Stimulated activated CD8-positive, alpha-beta memory T cell treated with anti-CD3 and anti-CD28 coated beads, Interleukin-2, amount 100 ng/mL, for 1 hour (primary cell): Measurements from ENCODE around the gene MAST4.

Experiments
- DNase-seq, 2 donors: peaks; one replicate each; pipeline ENCODE4 v3.0.0-alpha.2; 2020; ENCODE audit warnings: low read depth in 2 of 2

MAST4 gene

DNA sequence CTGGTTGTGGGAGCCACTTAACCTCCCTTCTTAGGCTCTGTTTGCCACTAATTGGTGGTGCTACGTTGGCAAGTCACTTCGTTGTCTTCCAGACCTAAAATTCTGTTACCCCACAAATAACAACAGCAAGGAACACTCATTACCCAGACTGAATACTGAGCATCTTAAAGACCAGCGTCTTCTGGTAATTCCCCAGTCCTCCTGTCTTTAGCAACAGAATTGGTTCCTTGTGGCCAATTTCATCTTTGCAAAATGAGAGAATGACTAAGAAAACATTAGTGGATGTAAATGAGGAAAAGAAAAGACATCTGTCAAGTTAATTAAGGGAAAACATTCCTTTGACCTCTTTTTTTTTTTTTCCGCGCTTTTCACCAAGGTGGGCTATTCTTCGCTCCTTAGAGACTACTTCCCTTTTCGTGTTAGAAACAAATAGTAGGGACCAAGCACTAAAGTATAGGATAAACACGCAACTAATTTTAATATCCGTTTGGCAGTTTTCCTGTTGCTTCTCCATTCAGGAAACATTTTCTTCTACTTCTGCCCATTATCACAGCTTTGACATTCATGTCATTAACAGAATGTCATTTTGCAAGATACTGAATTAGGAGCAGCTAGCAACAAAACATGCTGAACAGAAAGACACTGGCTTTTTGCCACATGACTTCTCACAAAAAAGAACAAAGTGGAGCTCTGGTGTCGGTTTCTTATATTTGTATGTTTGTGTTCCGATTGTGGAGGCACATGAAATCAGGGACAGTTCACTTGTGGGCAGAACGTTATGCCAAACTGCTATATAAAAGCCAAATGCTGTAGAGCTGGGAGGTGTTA, 446.2 kb downstream of the MAST4 start:
- no peak for DNase-seq

DNA sequence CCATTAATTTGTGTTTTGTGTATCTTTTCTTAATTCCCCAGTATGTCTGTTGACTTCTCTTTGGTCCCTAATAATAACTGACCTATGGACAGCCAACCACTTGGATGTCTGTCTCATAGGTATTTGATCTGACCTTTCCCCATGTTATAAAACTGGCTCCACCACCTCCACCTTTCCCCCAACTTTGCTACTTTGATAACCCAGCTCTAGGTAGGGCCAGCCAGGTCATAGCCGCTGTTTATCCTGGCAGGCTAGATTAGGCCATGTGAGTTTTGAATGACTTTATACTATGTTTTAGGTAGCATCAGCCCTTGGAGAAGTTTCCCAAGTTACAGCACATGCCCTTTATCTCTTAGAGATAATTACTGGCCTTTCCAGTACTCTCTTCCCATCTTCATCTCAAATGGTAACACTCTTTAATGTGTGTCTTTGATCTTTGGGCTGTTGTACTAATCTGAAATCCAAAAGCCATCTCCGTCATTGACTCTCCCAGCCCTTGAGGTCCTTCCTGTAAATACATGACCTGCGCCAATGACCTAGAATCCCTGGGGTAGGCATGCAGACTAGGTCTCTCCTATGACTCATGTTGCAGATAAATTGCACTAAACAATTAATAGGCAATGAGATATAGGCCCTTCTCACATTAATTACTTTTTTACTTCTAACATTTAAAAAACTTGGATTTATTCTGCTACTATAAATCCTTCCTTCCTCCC, 447.8 kb downstream of the MAST4 start:
- no peak for DNase-seq

DNA sequence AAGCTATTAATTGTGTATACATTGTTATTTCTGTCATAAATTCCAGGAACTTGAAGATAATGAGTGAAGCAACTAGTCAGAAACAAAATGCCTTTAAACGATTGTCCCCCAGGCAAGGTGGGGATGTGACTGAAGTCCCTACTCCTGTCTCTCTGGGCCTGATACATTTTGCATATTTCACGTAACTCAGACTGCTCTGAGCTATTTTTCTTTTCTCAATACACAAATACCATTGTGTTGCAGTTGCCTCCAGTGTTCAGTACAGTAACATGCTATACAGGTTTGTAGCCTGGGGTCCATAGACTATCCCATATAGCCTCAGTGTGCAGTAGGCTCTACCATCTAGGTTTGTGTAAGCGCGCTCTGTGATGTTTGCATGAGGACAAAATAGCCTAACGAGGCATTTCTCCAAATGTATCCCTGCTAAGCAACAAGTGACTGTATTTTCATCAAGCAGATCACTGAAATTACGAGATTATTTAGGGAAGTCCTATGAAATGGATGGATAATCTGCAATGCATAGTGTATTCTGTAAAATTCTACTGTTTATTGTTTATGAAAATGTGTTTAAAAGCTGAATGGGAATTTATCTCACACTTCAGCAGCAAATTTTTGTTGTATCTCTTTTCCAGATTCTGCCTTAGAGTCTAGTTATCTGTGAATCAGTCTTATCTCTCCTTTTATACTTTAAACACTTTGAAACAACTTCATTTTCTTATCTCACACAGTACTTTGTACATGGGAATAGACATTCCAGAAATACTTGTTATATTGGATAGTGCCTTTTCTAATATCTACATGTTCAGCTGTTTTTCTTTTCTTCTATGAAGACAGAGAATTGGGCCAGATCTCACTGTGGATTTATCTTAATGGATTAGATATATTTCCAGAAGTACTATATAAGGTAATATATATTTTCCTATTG, 449.9 kb downstream of the MAST4 start:
- no peak for DNase-seq

- no peak for DNase-seq
Measured at GRCh38 chr5:67047160-67047559, 451.0 kb downstream of the MAST4 start.

- no peak for DNase-seq
Measured at GRCh38 chr5:67047616-67048015, 451.4 kb downstream of the MAST4 start.

- DNase-seq = no peak
Measured at GRCh38 chr5:67050125-67050524, 453.9 kb downstream of the MAST4 start.

- DNase-seq = no peak
Measured at GRCh38 chr5:67050635-67051034, 454.4 kb downstream of the MAST4 start.

DNA sequence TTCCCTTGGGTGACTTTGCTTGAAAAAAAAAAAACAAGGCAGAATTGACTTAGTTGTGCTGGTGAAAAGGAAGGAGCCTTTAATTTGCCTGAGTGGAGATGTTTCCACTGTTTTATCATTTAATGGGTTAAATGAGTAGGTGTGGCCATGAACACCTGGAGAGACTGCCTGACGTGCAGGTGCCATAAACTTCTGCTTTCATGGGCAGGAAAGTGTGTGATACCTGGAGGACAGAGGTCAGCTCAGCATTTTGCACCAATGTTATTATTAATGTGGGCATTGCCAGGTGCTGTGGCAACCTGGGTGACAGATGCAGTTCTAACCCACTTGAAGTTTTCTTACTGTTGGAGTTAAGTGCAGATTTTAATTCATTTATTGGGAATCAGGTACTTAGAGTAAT, 455.0 kb downstream of the MAST4 start:
- no peak for DNase-seq

GRCh38 chr5:67052034-67052433, 455.8 kb downstream of the MAST4 start:
- no peak for DNase-seq

GRCh38 chr5:67053229-67053628, 457.0 kb downstream of the MAST4 start:
- no peak for DNase-seq

DNA sequence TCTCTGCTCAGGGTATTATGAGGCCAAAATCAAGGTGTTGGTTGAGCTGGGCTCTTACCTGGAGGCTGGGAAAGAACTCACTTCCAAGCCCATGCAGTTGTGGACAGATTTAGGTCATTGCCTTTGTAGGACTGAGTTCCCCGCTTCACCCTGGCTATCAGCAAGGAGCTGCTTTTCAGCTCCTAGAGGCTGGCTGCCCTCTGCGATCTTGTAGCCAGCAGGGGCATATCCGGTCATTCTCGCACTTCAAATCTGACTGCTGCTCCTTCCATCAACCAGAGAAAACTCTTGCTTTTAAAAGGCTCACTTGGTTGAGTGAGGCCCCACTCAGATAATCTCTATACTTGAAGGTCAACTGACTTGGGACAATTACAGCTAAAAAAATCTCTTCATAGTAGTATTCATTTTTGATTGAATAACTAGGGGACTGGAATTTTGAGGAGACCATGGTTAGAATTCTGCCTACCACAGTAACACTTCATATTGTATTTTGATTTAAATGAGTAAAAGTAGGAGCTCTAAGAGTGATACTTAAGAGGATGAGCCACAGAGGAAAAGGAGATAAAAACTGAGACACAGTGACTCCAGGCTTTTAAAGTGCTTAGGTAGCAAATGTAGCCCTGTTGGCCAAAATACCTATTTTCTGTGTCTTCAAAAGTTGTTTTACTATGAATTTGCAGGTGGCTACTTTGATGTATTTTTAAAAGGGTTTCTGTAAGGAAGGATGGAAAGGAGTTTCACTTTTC, 463.0 kb downstream of the MAST4 start:
- no peak for DNase-seq

GRCh38 chr5:67059744-67060490, 463.7 kb downstream of the MAST4 start:
- no peak for DNase-seq

GRCh38 chr5:67061511-67061910, 465.3 kb downstream of the MAST4 start:
- no peak for DNase-seq

GRCh38 chr5:67063055-67063454, 466.9 kb downstream of the MAST4 start:
- DNase-seq = no peak

- no peak for DNase-seq
Measured at GRCh38 chr5:67063791-67064190, 467.6 kb downstream of the MAST4 start.

DNA sequence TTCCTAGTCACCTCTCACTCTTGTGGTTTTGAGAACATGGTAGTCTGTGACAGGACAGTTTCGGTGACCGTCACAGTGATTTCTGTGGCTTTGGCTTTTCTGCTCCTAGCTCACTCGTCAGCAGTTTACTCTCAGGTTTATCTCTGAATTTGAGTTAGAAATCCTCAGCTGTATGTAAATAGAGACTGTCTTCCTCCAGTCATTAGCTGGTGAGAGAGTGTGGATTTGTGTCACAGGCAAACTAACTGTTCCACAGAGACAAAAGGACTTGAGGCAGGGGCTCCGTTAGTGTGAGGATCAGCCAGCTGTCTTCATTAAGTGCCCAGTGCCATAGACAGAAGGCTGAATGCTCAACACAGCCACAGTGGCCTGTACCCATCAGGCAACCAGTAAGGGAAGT, 469.0 kb downstream of the MAST4 start:
- DNase-seq = no peak

GRCh38 chr5:67065696-67066095, 469.5 kb downstream of the MAST4 start:
- DNase-seq = no peak

- no peak for DNase-seq
Measured at GRCh38 chr5:67066815-67067214, 470.6 kb downstream of the MAST4 start.

DNA sequence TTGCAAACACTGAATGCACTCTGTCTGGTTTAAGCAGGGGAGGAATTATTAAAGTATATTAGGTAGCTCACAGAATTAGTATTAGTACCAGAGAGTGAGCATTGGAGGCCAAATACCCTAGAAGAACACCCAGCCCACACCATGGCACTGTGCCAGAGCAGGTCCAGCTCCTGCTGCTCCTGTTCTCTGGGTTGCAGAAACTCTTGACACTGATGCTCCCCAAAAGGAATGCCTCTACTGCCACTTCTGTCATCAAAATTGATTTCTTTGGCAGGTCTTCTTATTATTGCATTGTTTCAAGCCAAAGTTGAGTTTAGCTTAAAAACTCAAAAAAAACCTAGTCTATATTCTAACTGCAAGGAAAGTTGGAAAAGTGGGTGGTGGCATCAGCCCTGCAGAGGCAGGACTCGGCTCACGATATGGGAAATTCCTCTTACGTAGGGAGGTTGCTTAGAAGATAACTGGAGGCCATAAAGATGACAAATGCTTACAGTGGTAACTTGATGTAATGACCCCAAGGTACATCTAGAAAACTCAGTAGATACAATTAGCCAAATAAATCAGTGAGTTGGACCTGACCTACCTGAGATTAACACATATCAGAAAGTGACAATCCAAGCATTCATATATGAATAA, 477.0 kb downstream of the MAST4 start:
- DNase-seq = no peak

GRCh38 chr5:67077296-67077695, 481.1 kb downstream of the MAST4 start:
- DNase-seq = no peak
